Caco-2 (cell line): ENCODE results near the gene SOX5. TPM values are rescaled to one million over a fixed set of nuclear protein-coding genes. Genes with fewer than 3 reads are reported as not detected.

Experiments used
- BruUV-seq: library from RNA; stranded (reverse); fragments of 400-500 nt; replicated peaks from 2 replicates; lab custom pipeline; 2021; lab: Mats Ljungman, UMichigan
- CTCF ChIA-PET: fragments of 300-600 bp; sonication (Branson Sonifier 250); formaldehyde crosslinking; loops from one replicate; lab custom pipeline; 2022; ENCODE audit warnings: antibody characterized with exemption; lab: Charles Lee
- POLR2A ChIA-PET: fragments of 300-600 bp; sonication (Branson Sonifier 250); formaldehyde crosslinking; loops from one replicate; lab custom pipeline; 2022; ENCODE audit warnings: antibody characterized with exemption; lab: Charles Lee
- DNase-seq, 2 experiments: peaks; one replicate each; pipeline versions ENCODE4 v3.0.0 to v3.0.0-alpha.2; 2020 to 2022
- H3K27me3 ChIP-seq: replicated peaks from 2 replicates; pipeline ENCODE4 v1.6.0; 2011; ENCODE audit warnings: low read length; ENCODE audit not compliant: control insufficient read depth, insufficient read depth
- H3K36me3 ChIP-seq: 2 replicates; pipeline ENCODE4 v1.5.1; 2011; ENCODE audit warnings: low read length; ENCODE audit not compliant: control insufficient read depth, insufficient read depth
- H3K4me1 ChIP-seq: fragments of 250-450 bp; sonication (Bioruptor Pico); 2 replicates; pipeline ENCODE4 v1.5.1; 2020; ENCODE audit warnings: mild to moderate bottlenecking
- H3K4me3 ChIP-seq: 2 replicates; pipeline ENCODE4 v1.5.1; 2011; ENCODE audit warnings: low read depth, mild to moderate bottlenecking, control low read depth, low read length
- H3K9me3 ChIP-seq: fragments of 250-450 bp; sonication (Bioruptor Pico); 2 replicates; pipeline ENCODE4 v1.5.1; 2020; ENCODE audit warnings: mild to moderate bottlenecking, moderate library complexity
- H3K27ac Mint-ChIP-seq: one replicate; pipeline ENCODE4 v1.8.0; 2022; ENCODE audit warnings: mixed read lengths; ENCODE audit not compliant: unreplicated experiment
- H3K27me3 Mint-ChIP-seq: one replicate; pipeline ENCODE4 v1.8.0; 2022; ENCODE audit warnings: mixed read lengths; ENCODE audit not compliant: insufficient read depth, unreplicated experiment
- H3K36me3 Mint-ChIP-seq: one replicate; pipeline ENCODE4 v1.8.0; 2022; ENCODE audit warnings: mild to moderate bottlenecking, mixed read lengths; ENCODE audit not compliant: insufficient read depth, unreplicated experiment
- H3K4me1 Mint-ChIP-seq: one replicate; pipeline ENCODE4 v1.8.0; 2022; ENCODE audit warnings: low read depth, mixed read lengths; ENCODE audit not compliant: unreplicated experiment
- H3K4me3 Mint-ChIP-seq: one replicate; pipeline ENCODE4 v1.8.0; 2022; ENCODE audit warnings: mild to moderate bottlenecking, moderate library complexity, mixed read lengths; ENCODE audit not compliant: unreplicated experiment
- H3K9me3 Mint-ChIP-seq: one replicate; pipeline ENCODE4 v1.8.0; 2022; ENCODE audit warnings: mixed read lengths; ENCODE audit not compliant: unreplicated experiment
- CTCF ChIP-seq, 2 experiments: fragments of 200-600 bp in 1 of 2; IDR thresholded peaks; 1 replicate in 1 of 2; 2 replicates in 1 of 2; pipeline versions ENCODE4 v1.5.1 to v1.8.0; 2011 to 2022; ENCODE audit warnings: antibody characterized with exemption in 1 of 2, control low read depth in 1 of 2, inconsistent platforms in 1 of 2, low read depth in 1 of 2, low read length in 1 of 2, mild to moderate bottlenecking in 1 of 2, moderate library complexity in 1 of 2; ENCODE audit not compliant: insufficient read depth in 1 of 2, severe bottlenecking in 1 of 2, unreplicated experiment in 1 of 2
- intact Hi-C: fragments of 100-400 bp; cut with micrococcal nuclease; formaldehyde crosslinking; loops from one replicate; pipeline ENCODE4 v1.10.0; 2022; ENCODE audit not compliant: unreplicated experiment
- total RNA-seq: library from RNA; stranded (reverse); gene quantifications from 2 replicates; pipeline ENCODE4 v1.2.3, GENCODE V29; 2022

Gene SOX5
- total RNA-seq, 1 experiment from 2014 or later, result 15.4 TPM

DNA sequence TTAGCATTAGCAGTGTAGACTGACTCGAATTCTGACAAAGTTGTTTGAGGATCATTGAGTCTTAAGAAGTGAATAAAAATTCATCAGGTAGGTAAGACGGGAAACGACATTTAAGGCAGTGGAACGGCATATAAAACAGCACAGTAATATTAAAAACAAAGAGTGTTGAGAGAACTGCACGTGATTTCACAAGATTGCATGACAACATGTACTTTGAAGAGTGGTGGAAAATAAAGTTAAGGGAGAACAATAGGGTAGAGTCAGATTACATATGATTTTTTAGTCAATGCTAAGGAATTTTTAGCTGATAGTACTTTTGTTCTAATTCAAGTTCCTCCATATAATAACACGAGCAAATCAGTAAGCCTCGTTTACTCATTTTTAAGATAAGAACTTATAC lies 115.4 kb downstream of the SOX5 start:
- Mint-ChIP-seq H3K9me3 (no peaks in the 10 kb centered on the region), H3K4me3 (no peak overlapping the region), H3K36me3 (no peaks in the 10 kb centered on the region), H3K27me3 (no peaks in the 10 kb centered on the region), H3K4me1 (peaks cover 12% of the 10 kb centered on the region), H3K27ac (no peak overlapping the region)
- no peaks in the 10 kb centered on the region for H3K9me3 ChIP-seq
- H3K4me1 ChIP-seq, result peaks cover 6% of the 10 kb centered on the region
- H3K27me3 ChIP-seq, result no peaks in the 10 kb centered on the region
- ChIA-PET POLR2A (no interaction called here), CTCF (no interaction called here)
- no peaks in the 10 kb centered on the region for H3K36me3 ChIP-seq
- no peak for DNase-seq
- TF ChIP-seq CTCF (IDR thresholded peaks at IDR 0.05; ENCODE audit: insufficient read depth in 1 of 2, low read depth in 1 of 2, low read length in 1 of 2, severe bottlenecking in 1 of 2, unreplicated experiment in 1 of 2), result no peak
- no TSS peak for BruUV-seq
- intact Hi-C loops, result no loop called here
- no peak overlapping the region for H3K4me3 ChIP-seq

DNA sequence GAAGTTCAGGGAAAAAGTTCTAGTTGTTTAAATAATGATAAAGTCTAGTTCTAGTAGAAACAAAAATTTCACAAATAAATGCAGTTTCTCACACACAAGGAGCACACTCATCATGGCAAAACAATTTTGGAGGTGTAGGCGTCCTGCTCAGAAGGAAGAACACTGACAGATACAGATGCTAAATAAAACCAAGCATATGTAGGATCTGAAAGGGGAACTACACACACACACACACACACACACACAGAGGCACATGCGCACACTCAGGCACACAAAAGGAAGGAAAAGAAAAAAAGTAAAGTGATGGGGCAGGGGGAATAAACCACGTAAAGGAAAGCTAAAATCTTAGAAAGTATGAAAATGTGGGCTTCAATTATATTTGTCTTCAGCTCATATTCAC lies 117.7 kb downstream of the SOX5 start:
- Histone ChIP-seq H3K36me3 (no peaks in the 10 kb centered on the region), H3K9me3 (no peaks in the 10 kb centered on the region), H3K27me3 (no peaks in the 10 kb centered on the region), H3K4me3 (no peak overlapping the region), H3K4me1 (peaks cover 6% of the 10 kb centered on the region)
- TF ChIP-seq CTCF (IDR thresholded peaks at IDR 0.05; ENCODE audit: insufficient read depth in 1 of 2, low read depth in 1 of 2, low read length in 1 of 2, severe bottlenecking in 1 of 2, unreplicated experiment in 1 of 2), result no peak
- no peak for DNase-seq
- no TSS peak for BruUV-seq
- H3K27ac Mint-ChIP-seq, result no peak overlapping the region
- H3K27me3 Mint-ChIP-seq, result no peaks in the 10 kb centered on the region
- ChIA-PET CTCF (no interaction called here), POLR2A (no interaction called here)
- H3K9me3 Mint-ChIP-seq, result no peaks in the 10 kb centered on the region
- intact Hi-C loops, result no loop called here
- no peak overlapping the region for H3K4me3 Mint-ChIP-seq
- H3K4me1 Mint-ChIP-seq, result peaks cover 23% of the 10 kb centered on the region
- no peaks in the 10 kb centered on the region for H3K36me3 Mint-ChIP-seq

GRCh38 chr12:23830210-23830609 lies 119.3 kb downstream of the SOX5 start:
- TF ChIP-seq CTCF (IDR thresholded peaks at IDR 0.05; ENCODE audit: insufficient read depth in 1 of 2, low read depth in 1 of 2, low read length in 1 of 2, severe bottlenecking in 1 of 2, unreplicated experiment in 1 of 2), result no peak
- DNase-seq, result no peak
- Histone ChIP-seq H3K9me3 (no peaks in the 10 kb centered on the region), H3K36me3 (no peaks in the 10 kb centered on the region), H3K27me3 (no peaks in the 10 kb centered on the region), H3K4me1 (peaks cover 6% of the 10 kb centered on the region), H3K4me3 (no peak overlapping the region)
- Mint-ChIP-seq H3K27me3 (no peaks in the 10 kb centered on the region), H3K4me3 (no peak overlapping the region), H3K27ac (no peak overlapping the region), H3K9me3 (no peaks in the 10 kb centered on the region), H3K36me3 (no peaks in the 10 kb centered on the region), H3K4me1 (peaks cover 26% of the 10 kb centered on the region)
- intact Hi-C loops, result no loop called here
- CTCF ChIA-PET, result no interaction called here
- no TSS peak for BruUV-seq
- POLR2A ChIA-PET, result no interaction called here
